Upper lobe of right lung (tissue), 1 donor: ENCODE measurements around the gene ITGA2B. TPM values are rescaled to one million over a fixed set of nuclear protein-coding genes. Genes with fewer than 3 reads are reported as not detected.
"Not testable (repeated sequence)": the region's sequence is repeated elsewhere in the genome, so short reads cannot be mapped to it uniquely, and the experiment has no call there.

ENCODE experiments used
- ATAC-seq: fragments of 200-7000 bp; cut with Tn5 transposase; one replicate; pipeline ENCODE4 v1.9.1; 2020; ENCODE audit warnings: mild to moderate bottlenecking, moderate library complexity
- DNase-seq: peaks from one replicate; pipeline ENCODE4 v3.0.0-alpha.2; 2020
- H3K27ac ChIP-seq: fragments of 200-600 bp; one replicate; pipeline ENCODE4 v1.8.0; 2022
- H3K27me3 ChIP-seq: fragments of 200-600 bp; one replicate; pipeline ENCODE4 v1.8.0; 2022; ENCODE audit warnings: mild to moderate bottlenecking
- H3K36me3 ChIP-seq: fragments of 200-600 bp; one replicate; pipeline ENCODE4 v1.8.0; 2022
- H3K4me1 ChIP-seq: fragments of 200-600 bp; one replicate; pipeline ENCODE4 v1.8.0; 2022
- H3K4me3 ChIP-seq: fragments of 200-600 bp; one replicate; pipeline ENCODE4 v1.8.0; 2022; ENCODE audit warnings: mild to moderate bottlenecking
- H3K9me3 ChIP-seq: fragments of 200-600 bp; one replicate; pipeline ENCODE4 v1.8.0; 2022
- intact Hi-C: fragments of 100-400 bp; cut with DNase I; formaldehyde crosslinking; loops from one replicate; pipeline ENCODE4 v1.11.0; 2022
- total RNA-seq: library from RNA; stranded (reverse); fragmentation: NEBNext Ultra II Directional; extraction: Animal tissue kit (Norgen Biotek cat#: 25700); gene quantifications from one replicate; pipeline ENCODE4 v1.2.1, GENCODE V29; 2021
- TF ChIP-seq, protein P1 (sequence below): fragments of 200-600 bp; IDR thresholded peaks from one replicate; pipeline ENCODE4 v1.8.0; 2022; ENCODE audit warnings: antibody characterized with exemption
- donor health status: DM: no; HTN: yes; CAD: no; lungs with severe emphysema.

Gene ITGA2B
- total RNA-seq, 1 donor from 2014 or later: 4.6 TPM

DNA sequence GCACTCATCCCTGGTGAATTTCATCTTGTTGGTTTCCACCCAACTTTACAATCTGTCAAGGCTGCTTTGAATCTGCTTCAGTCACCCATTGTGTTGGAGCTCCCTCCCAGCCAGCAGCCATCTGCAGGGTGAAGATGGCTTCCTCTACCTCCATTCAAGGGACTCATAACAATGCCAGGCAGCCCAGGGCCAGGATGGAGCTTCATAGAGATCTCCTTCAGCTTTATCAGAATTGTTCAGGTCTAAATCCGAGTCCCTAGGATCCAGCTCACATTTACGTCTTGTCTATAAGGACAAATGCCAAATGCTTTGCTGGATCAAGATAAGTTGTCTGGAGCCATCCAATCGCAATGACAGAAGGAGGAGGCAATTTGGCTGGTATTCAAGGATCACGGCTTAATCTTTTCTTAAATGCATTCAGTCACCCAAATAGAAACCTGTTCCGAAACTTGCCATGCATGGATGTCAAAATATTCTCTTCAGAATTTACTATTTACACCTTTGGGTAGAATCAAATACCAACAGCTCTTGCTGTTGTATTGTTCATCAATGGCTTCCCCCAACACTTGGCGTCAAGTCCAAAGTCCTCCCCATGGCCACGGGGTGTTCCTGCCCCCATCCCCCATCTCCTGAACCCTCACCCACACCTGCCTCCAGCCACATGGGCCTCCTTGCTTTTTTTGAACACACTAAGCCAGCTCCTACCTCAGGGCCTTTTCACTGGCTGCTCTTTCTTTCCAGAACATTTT, 22.0 kb downstream of the ITGA2B start:
- no peak for ATAC-seq
- no peaks in the 10 kb centered on the region for H3K36me3 ChIP-seq
- DNase-seq: no peak

DNA sequence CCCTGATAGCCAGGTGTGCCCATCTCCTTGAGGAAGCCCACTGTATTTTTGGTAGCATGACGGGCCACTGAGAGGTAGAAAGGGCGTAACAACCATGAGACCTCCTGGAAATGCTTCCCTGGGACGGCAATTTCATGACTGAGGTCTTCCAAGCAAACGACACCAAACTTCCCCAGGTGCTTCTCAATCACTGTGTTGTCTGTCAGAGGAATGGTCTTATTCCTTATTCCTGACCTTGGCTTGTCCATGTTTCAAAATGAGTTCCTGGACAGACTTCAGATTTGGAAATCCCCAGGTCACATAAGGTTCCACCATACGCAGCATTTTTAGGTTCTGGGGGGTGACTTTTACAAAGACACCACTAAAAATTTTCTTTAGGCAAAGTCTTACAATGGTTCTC, 24.4 kb downstream of the ITGA2B start:
- H3K27me3 ChIP-seq, H3K9me3 ChIP-seq, H3K36me3 ChIP-seq, H3K27ac ChIP-seq, H3K4me3 ChIP-seq, intact Hi-C loops, DNase-seq, ATAC-seq: not testable (repeated sequence)
- H3K4me1 ChIP-seq: peaks cover 12% of the 10 kb centered on the region

More for the DNA sequence above, 22.0 kb downstream of the ITGA2B start:
- TF ChIP-seq, protein P1, sequence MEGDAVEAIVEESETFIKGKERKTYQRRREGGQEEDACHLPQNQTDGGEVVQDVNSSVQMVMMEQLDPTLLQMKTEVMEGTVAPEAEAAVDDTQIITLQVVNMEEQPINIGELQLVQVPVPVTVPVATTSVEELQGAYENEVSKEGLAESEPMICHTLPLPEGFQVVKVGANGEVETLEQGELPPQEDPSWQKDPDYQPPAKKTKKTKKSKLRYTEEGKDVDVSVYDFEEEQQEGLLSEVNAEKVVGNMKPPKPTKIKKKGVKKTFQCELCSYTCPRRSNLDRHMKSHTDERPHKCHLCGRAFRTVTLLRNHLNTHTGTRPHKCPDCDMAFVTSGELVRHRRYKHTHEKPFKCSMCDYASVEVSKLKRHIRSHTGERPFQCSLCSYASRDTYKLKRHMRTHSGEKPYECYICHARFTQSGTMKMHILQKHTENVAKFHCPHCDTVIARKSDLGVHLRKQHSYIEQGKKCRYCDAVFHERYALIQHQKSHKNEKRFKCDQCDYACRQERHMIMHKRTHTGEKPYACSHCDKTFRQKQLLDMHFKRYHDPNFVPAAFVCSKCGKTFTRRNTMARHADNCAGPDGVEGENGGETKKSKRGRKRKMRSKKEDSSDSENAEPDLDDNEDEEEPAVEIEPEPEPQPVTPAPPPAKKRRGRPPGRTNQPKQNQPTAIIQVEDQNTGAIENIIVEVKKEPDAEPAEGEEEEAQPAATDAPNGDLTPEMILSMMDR: no peak
- Histone ChIP-seq H3K27ac (no peak overlapping the region), H3K4me3 (no peak overlapping the region), H3K27me3 (no peaks in the 10 kb centered on the region), H3K4me1 (peaks cover 12% of the 10 kb centered on the region), H3K9me3 (no peaks in the 10 kb centered on the region)
- intact Hi-C loops: no loop called here

DNA sequence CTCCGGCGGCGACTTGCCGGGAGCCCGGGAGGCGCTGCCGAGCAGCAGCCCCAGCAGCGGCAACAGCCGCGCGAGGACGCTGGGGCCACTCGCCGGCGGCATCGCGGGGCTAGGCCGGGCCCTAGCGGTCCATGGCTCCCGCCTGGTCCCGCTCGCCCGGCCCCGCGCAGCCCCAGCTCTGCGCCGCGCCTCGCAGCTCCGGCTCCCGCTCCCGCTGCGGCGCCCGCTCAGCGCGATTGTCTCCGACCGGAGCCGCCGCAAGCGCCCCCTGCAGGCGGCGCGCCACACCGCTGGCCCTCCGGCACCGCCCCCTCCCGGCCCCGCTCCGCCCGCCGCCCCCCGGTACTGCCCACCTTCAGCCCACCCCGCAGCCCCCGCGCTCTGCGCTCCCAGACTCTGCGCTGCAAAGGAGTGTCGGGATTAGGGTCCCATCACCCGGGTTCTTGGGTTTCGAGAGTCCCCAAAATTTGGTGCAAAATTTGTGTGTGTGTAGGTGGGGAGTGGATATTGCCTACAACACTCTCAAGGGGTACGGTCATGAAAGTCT, 25.8 kb downstream of the ITGA2B start, which contains the start of gene FAM171A2:
FAM171A2 (minus strand) TSS at position 241 of the 547 bp plus-strand sequence; CDS start at position 102, 139 bp downstream.
- Histone ChIP-seq H3K36me3 (no peaks in the 10 kb centered on the region), H3K4me3 (peak within 1 kb of the TSS; percentile 60), H3K27me3 (no peaks in the 10 kb centered on the region), H3K9me3 (no peaks in the 10 kb centered on the region), H3K4me1 (peaks cover 12% of the 10 kb centered on the region), H3K27ac (no peak within 1 kb of the TSS)
- TF ChIP-seq, protein P1: peak; percentile 61
- intact Hi-C loops: no loop called here
- ATAC-seq (peak; percentile 91), DNase-seq (peak; percentile 84)

DNA sequence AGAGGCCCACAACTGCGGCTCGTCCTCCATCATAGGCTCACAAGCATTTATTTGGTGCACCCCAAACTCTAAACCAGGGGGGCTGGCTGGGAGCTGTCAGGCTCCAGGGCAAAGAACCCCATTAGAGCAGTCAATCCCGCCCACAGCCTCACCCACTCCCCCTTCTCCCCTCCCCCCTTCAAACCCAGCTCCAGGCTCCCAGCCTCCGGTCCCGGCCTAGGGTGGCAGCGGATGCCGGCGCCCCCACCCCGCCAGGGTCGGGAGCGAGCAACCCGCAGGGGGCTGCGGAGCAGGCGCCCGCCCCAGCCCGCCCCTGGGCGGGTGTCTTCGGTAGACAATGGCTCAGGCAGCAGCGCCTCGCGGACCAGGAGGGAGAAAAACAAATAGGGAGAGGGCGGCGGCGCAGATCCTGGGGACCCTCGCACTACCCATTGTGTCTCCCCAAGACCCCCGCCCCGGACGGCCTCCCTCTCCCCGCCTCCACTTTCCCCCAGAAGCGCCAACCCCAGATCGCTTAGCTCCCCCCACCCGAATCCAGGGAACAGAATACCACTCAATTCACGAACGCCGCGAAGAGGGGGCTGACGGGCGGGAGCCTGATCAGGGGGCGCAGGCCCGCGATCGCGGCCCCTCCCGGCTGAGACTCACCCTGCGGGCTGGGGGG, 26.4 kb downstream of the ITGA2B start:
- H3K9me3 ChIP-seq: no peaks in the 10 kb centered on the region
- no peaks in the 10 kb centered on the region for H3K36me3 ChIP-seq
- no peaks in the 10 kb centered on the region for H3K27me3 ChIP-seq
- peaks cover 12% of the 10 kb centered on the region for H3K4me1 ChIP-seq
- TF ChIP-seq, protein P1: no peak
- no peak overlapping the region for H3K27ac ChIP-seq
- intact Hi-C loops: no loop called here
- peak overlapping the region; percentile 60 for H3K4me3 ChIP-seq
- peak; percentile 64 for DNase-seq
- ATAC-seq: peak; percentile 10

DNA sequence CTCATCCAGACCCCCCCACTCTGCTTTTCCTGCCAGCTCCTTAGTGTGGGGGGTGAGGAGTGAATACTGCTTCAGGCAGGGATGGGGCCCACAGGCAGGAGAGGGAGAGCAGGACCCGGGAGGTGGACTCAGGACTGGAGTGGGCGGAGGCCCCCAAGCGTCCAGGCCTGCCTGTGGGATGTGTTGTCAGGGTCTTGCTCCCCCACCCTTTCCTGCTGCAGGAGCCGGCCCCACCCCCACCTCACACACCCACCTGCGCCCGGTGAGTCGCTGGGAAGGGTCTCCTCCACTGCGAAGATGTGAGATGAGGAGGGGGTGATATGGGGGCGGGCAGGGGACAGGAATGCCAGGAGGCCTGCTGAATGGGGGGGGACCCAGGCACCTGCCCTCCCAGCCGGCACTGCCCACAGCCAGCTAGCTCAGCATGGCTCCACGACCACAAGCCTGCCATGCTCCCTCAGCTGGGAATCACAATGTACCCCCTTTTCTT, 26.9 kb downstream of the ITGA2B start:
- Histone ChIP-seq H3K4me1 (peaks cover 12% of the 10 kb centered on the region), H3K27ac (no peak overlapping the region), H3K27me3 (no peaks in the 10 kb centered on the region), H3K36me3 (no peaks in the 10 kb centered on the region), H3K4me3 (peak overlapping the region; percentile 60), H3K9me3 (no peaks in the 10 kb centered on the region)
- no peak for DNase-seq
- TF ChIP-seq, protein P1: no peak
- no peak for ATAC-seq
- intact Hi-C loops: no loop called here
